Rectal smooth muscle tissue (tissue), 1 donor: ENCODE data around the gene HNRNPM.

Experiments
- H3K27ac ChIP-seq: one replicate; pipeline ENCODE4 v1.7.0; 2013; ENCODE audit warnings: low read depth, low read length, inconsistent platforms
- H3K27me3 ChIP-seq: one replicate; pipeline ENCODE4 v1.7.0; 2013; ENCODE audit warnings: low read length; ENCODE audit not compliant: control insufficient read depth, insufficient read depth
- H3K36me3 ChIP-seq: one replicate; pipeline ENCODE4 v1.7.0; 2013; ENCODE audit warnings: low read length; ENCODE audit not compliant: control insufficient read depth, insufficient read depth
- H3K4me1 ChIP-seq: one replicate; pipeline ENCODE4 v1.7.0; 2013; ENCODE audit warnings: low read length; ENCODE audit not compliant: control insufficient read depth, insufficient read depth
- H3K4me3 ChIP-seq: one replicate; pipeline ENCODE4 v1.7.0; 2013; ENCODE audit warnings: low read length
- H3K9ac ChIP-seq: one replicate; pipeline ENCODE4 v1.7.0; 2013; ENCODE audit warnings: low read length

The HNRNPM gene

DNA sequence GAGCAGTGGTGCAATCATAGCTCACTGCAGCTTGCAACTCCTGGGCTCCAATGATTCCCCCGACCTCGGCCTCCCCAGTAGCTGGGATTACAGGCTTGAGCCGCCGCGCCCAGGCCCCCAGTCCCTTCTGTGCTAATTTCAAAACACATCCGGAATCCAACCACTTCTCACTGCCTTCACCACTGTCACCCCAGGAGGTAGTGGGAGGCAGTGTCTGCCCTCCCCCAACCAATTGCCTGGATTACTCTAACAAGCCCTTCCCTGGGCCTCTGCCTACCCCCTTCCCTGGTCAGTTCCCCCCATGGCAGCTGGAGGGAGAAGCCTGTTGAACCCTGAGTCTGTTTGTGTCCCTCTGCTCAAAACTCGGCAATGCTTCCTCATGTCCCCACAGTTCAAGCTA lies 55.4 kb downstream of the HNRNPM start:
- Histone ChIP-seq H3K27ac (no peak overlapping the region), H3K4me1 (no peaks in the 10 kb centered on the region), H3K4me3 (no peak overlapping the region)

DNA sequence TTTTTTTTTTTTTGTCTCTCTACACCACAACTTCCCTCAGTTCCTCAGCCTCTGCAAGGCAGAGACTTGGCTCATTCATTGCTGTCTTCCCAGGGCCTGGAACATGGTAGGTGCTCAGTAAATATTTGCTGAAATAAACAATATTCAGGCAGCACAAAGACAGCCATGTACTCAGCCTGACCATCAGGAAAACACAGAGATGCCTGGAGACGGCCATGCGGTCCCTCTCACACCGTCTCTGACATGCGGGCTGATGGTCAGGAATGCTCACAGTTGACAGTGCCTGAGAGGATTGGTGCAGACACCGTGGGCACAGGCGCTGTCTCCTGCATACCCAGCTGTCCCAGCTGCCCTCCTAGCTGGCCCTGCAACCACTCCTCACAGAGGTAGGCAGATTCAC lies 56.7 kb downstream of the HNRNPM start:
- peaks cover 2% of the 10 kb centered on the region for H3K4me1 ChIP-seq
- no peak overlapping the region for H3K9ac ChIP-seq
- H3K4me3 ChIP-seq, result no peak overlapping the region
- H3K27ac ChIP-seq, result no peak overlapping the region
- no peaks in the 10 kb centered on the region for H3K36me3 ChIP-seq
- H3K27me3 ChIP-seq, result no peaks in the 10 kb centered on the region

More for the DNA sequence above, 55.4 kb downstream of the HNRNPM start:
- no peaks in the 10 kb centered on the region for H3K36me3 ChIP-seq
- no peak overlapping the region for H3K9ac ChIP-seq
- no peaks in the 10 kb centered on the region for H3K27me3 ChIP-seq

DNA sequence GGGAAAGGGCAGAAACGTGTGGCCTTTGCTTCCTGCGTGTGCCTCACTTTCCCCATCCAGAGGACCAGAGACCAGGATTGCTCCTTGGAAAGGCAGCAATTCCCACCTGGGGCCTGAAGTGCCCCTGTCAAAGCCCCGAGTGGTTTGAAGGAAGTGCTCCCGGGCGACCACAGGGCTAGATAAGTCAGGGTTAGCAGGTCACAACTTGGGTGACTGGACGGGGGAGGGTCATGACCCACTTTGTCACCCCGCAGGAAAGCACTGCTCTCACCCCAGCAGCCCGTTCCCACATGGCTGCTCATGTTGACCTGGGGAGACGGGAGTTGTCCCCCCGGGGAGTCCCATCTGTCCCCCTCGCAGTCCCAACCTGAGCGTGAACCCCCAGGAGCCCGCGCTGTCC lies 57.2 kb downstream of the HNRNPM start:
- Histone ChIP-seq H3K4me1 (peaks cover 2% of the 10 kb centered on the region), H3K27ac (no peak overlapping the region), H3K9ac (no peak overlapping the region), H3K27me3 (no peaks in the 10 kb centered on the region), H3K4me3 (no peak overlapping the region), H3K36me3 (no peaks in the 10 kb centered on the region)

DNA sequence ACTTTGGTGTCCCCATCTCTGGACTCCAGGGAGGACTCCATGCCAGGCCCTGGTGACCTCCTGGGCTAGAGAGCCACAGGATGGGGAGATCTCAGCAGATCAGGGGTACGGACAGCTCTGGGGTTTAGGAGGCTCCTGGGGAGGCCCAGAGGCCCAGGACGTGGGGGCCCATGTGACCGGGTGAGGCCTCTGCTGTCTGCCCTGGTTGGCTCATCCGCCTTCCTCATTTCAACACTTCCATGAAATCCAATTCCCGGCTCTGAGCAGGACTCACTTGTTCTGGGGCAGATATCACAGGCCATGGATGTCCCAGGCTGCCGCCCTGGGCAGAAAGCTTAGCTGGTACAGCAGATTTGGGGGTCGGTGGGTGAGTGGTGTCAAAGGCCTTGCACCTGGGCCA lies 58.7 kb downstream of the HNRNPM start:
- H3K27me3 ChIP-seq, result no peaks in the 10 kb centered on the region
- H3K27ac ChIP-seq, result no peak overlapping the region
- H3K9ac ChIP-seq, result no peak overlapping the region
- H3K36me3 ChIP-seq, result no peaks in the 10 kb centered on the region
- H3K4me1 ChIP-seq, result peaks cover 2% of the 10 kb centered on the region
- H3K4me3 ChIP-seq, result no peak overlapping the region

DNA sequence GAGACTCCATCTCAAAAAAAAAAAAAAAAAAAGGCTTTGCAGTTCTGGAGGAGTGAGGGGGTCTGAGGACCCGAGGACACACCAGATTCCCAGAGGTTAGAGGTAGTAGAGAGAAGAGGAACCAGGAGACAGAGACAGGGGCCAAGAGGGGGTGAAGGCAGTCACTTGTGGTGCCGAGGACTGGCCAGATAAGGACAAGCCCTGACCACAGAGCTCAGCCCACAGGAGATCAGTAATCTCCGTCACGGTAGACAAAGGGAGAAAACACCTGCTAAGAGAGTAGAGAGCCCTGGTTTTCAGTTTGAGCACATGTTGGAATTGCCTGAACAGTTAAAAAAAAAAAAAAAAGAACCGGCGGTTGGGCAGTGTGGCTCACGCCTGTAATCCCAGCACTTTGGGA lies 59.4 kb downstream of the HNRNPM start:
- Histone ChIP-seq H3K36me3 (no peaks in the 10 kb centered on the region), H3K27me3 (no peaks in the 10 kb centered on the region), H3K4me3 (no peak overlapping the region), H3K9ac (no peak overlapping the region), H3K27ac (no peak overlapping the region), H3K4me1 (peaks cover 2% of the 10 kb centered on the region)

DNA sequence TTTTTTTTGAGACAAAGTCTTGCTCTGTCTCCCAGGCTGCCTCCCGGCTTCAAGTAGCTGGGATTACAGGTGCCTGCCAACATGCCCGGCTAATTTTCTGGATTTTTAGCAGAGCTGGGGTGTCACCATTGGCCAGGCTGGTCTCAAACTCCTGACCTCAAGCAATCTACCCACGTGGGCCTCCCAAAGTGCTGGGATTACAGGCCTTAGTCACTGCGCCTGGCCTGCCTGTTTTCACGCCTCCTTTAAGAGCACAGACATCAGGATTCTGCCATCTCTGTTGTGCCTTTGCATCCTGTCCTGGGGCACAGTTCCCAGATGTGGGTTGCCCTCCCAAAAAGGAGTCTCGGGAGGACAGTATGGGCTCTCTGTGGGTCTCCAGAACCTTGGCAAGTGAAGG lies 60.1 kb downstream of the HNRNPM start:
- no peak overlapping the region for H3K27ac ChIP-seq
- H3K9ac ChIP-seq, result no peak overlapping the region
- peaks cover 2% of the 10 kb centered on the region for H3K4me1 ChIP-seq
- no peak overlapping the region for H3K4me3 ChIP-seq
- no peaks in the 10 kb centered on the region for H3K27me3 ChIP-seq
- H3K36me3 ChIP-seq, result no peaks in the 10 kb centered on the region

DNA sequence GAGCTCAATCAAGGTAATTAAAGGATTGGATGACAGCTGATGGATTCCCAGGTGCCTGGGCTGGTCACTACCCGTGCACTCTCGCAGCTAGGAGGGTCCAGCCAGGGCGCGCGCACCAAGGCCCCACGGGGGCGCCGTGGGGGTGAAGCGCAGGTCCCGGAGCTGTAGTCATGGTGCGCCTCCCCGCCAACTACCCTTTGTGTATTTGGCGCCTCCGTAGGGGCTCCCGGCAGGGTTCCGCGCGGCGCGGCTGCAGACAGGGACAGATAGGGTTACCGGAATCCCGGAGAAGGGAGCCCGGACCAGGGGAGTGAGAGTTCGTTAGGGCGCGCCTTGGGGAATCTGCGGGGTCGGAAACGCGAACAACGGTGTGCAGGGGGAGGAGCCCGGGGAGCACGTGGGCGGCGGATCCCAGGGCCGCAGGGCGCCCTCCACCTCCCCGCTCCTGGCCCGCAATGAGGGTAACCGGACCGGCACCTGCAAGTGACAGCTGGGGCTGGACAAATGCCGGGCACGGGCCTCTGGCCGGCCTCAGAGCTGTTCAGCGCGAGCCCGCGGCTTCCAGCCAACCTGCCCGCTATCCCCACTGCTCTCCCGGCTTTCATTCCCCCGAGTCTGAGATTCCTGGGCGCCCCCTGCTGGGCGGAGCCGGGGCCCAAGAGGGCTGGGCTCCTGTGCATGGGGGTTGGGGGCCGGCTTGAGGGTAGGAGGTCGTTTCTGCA lies 61.1 kb downstream of the HNRNPM start:
- Histone ChIP-seq H3K9ac (peak overlapping the region; percentile 24), H3K4me1 (peaks cover 2% of the 10 kb centered on the region), H3K27me3 (no peaks in the 10 kb centered on the region), H3K4me3 (peak overlapping the region; percentile 72), H3K36me3 (no peaks in the 10 kb centered on the region), H3K27ac (no peak overlapping the region)

DNA sequence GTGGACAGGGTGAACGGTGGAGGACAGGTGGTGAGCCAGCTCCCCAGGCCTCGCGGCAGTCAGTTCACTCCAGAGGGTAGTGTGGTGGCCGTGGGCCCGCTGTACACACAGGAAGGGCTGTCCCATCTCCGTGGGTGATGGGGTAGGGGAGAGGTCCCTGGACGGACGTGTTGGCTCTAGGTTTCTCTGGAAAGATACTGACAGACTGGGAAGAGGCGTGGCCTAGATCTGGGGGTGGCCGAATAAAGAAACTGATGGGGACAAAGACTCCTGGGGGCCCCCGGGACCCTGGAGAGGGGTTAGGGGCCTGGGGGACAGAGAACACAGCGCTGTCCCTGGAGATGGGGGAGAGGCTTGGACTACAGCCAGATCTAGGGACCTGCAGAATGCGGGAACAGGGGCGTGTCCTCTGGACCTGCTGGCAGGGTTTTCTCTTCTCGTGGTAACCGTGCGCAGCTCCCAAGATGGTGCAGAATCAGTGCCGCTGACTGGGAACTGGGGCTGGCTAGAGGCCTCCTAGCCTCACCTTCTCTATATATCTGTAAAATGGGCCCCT lies 61.7 kb downstream of the HNRNPM start:
- H3K27ac ChIP-seq, result no peak overlapping the region
- no peaks in the 10 kb centered on the region for H3K36me3 ChIP-seq
- H3K4me1 ChIP-seq, result peaks cover 2% of the 10 kb centered on the region
- no peaks in the 10 kb centered on the region for H3K27me3 ChIP-seq
- peak overlapping the region; percentile 72 for H3K4me3 ChIP-seq
- H3K9ac ChIP-seq, result peak overlapping the region; percentile 24

DNA sequence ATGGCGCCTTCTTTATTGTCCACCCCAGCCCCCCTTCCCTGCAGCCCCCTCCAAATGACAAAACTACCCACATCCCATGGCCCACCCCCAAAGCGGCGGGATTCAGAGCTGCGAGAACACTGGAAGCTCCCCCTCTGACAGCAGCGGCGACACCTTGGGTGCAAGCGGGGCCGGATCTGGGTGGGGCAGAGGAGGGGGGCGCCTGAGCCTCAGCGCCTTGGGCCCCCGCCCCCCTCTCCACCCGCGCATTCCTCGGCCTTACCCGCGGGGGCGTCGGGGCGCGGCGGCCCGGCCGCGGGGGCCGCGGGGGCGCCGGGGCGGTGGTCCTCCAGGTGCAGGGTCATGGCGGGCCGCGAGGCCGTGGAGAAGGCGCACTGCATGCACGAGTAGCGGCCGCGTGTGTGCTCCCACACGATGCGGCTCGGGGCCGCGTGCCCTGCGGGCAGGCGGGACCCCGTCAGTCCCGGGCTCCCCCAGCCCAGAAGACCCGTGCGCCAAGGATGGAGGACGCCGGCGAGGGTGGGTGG lies 65.9 kb downstream of the HNRNPM start:
- H3K9ac ChIP-seq, result no peak overlapping the region
- H3K27me3 ChIP-seq, result no peaks in the 10 kb centered on the region
- peaks cover 12% of the 10 kb centered on the region for H3K4me1 ChIP-seq
- H3K27ac ChIP-seq, result no peak overlapping the region
- no peaks in the 10 kb centered on the region for H3K36me3 ChIP-seq
- no peak overlapping the region for H3K4me3 ChIP-seq

DNA sequence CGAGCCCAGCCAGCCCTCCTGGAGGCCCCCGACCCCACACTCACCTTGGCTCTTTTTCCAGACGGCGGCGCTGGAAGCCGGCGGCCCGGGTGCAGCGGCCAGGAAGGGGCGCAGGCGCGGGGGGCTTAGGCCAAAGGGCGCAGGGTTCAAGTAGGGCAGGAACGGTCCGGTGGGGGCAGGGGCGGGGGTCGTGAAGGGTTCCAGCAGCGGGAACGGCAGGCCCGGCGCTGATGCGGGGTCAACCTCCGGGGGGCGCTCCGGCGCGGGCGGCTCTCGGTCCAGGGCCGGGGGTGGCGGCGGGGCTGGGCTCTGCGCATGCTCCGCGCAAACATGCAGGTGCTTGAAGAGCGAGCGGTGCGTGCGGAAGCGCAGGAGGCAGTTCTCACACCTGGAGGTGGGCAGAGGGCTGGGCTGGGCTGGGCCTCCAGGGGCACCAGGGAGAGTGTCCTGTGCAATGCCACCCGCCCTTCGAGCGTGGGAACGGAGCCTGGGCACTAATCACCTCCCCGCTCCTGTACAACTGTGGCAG lies 66.9 kb downstream of the HNRNPM start:
- H3K27me3 ChIP-seq, result no peaks in the 10 kb centered on the region
- no peaks in the 10 kb centered on the region for H3K36me3 ChIP-seq
- no peak overlapping the region for H3K4me3 ChIP-seq
- no peak overlapping the region for H3K27ac ChIP-seq
- H3K9ac ChIP-seq, result no peak overlapping the region
- H3K4me1 ChIP-seq, result peaks cover 10% of the 10 kb centered on the region

DNA sequence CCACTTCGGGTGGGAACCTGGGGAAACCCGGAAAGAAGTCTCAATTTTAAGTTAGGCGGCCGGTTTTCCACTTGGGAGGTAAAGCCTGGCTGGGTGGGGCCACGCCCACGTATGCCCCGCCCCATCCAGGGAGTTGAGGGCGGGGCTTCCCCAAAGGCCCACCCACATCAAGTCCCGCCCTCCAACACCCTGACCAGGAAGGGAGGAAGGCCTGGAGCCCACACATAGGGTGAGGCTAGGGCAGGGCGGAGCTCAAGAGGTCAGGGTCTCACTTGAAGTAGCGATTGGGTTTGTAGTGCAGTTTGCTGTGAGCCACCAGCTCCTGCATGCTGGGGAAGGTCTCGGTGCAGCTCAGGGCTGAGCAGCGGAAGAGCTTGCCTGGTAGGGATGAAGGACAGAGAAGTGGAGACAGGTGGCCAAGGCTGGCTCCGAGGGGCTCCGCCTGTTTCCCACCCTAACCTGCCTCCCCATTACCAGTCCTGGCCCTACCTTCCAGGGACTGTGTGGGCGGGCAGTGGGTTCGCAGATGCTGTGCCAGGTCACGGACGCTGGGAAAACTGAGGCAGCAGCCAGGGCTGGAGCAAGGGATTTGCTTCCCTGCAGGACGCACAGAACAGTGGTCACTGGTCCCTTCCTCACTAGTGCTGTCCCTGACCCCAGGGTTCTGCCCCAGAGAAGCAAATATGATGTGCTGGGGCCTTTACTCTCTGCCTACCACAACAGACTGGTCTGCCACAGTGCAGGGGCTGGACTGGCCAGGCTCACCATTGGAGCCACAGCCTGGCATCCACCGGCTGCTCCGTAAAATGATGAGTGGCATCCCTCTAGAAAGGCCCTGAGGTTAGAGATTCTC lies 67.6 kb downstream of the HNRNPM start:
- Histone ChIP-seq H3K4me1 (peaks cover 10% of the 10 kb centered on the region), H3K9ac (no peak overlapping the region), H3K4me3 (no peak overlapping the region), H3K27me3 (no peaks in the 10 kb centered on the region), H3K36me3 (no peaks in the 10 kb centered on the region), H3K27ac (no peak overlapping the region)

DNA sequence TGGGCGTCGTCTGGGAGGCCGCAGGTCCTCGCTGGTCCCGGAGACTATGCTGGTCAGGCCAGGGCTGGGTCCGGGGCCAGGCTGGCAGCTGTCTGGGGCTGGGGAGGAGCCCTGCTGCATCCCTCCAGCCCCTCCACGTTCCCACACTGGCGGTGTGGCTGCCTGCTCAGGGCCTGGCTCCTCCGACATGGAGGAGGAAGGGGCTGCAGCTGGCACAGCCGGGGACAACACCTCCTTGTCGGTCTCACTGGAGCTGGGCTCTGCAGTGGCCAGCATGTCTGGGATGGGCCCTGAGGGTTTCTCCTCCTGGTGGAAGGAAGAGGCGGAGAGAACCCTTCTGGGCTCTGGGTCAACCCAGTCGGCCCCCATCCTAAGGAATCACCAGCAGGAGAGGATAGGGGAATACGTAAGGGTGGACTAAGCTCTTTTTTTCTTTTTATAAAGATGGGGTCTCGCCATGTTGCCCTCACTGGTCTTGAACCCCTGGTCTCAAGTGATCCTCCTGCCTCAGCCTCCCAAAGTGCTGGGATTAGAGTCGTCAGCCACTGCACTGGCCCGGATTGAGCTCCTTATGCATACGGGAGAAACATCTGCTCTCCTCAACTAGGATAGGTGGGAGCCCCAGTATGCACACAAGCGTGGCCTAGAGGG lies 68.4 kb downstream of the HNRNPM start:
- H3K27ac ChIP-seq, result peak overlapping the region; percentile 100
- peak overlapping the region; percentile 7 for H3K9ac ChIP-seq
- peak overlapping the region; percentile 68 for H3K4me3 ChIP-seq
- no peaks in the 10 kb centered on the region for H3K36me3 ChIP-seq
- H3K4me1 ChIP-seq, result peaks cover 10% of the 10 kb centered on the region
- no peaks in the 10 kb centered on the region for H3K27me3 ChIP-seq
